ENCODE measurements around the gene HMGB3. TPM values are rescaled to one million over a fixed set of nuclear protein-coding genes. Genes with fewer than 3 reads are reported as not detected.

Gene HMGB3
- total and polyA plus RNA-seq, 2 donors (not counting 1 experiment from before 2014, with no cell fraction given) = 0.51 to 1.6 TPM

DNA sequence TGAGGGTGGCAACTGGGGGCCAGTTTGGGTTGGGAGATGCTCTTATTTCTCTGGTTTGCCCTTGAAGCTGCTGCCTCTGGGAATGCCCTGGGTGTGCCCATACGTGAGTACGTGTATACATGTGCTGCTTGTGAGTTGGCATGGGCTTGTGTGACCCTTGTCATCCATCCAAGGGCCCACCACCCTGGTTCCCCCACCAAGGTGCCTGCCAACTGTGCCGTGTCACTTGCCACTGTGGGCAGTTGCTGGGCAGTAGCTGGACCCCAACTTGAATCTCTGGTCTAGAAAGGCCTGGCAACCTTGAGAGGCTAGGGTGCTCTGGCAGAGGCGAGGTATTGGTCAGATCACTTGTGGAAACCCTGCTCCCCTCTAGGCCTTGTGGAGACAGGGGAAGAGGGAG lies 2.4 kb upstream of the HMGB3 start:
- TF ChIP-seq EZH2 (IDR thresholded peaks at IDR 0.05; ENCODE audit: borderline replicate concordance, insufficient read depth, low read depth, low read length, poor library complexity, severe bottlenecking) = no peak
- TF ChIP-seq, protein P1, sequence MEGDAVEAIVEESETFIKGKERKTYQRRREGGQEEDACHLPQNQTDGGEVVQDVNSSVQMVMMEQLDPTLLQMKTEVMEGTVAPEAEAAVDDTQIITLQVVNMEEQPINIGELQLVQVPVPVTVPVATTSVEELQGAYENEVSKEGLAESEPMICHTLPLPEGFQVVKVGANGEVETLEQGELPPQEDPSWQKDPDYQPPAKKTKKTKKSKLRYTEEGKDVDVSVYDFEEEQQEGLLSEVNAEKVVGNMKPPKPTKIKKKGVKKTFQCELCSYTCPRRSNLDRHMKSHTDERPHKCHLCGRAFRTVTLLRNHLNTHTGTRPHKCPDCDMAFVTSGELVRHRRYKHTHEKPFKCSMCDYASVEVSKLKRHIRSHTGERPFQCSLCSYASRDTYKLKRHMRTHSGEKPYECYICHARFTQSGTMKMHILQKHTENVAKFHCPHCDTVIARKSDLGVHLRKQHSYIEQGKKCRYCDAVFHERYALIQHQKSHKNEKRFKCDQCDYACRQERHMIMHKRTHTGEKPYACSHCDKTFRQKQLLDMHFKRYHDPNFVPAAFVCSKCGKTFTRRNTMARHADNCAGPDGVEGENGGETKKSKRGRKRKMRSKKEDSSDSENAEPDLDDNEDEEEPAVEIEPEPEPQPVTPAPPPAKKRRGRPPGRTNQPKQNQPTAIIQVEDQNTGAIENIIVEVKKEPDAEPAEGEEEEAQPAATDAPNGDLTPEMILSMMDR (IDR thresholded peaks at IDR 0.05) = no peak
- H3K36me3 ChIP-seq (replicated peaks in 1 of 2; ENCODE audit: control extremely low read depth in 1 of 2, control insufficient read depth in 1 of 2, extremely low read depth in 1 of 2, insufficient read depth in 2 of 2, low read length in 1 of 2) = no peaks in the 10 kb centered on the region
- H3K4me1 Mint-ChIP-seq = peaks cover 8% of the 10 kb centered on the region
- CTCF ChIA-PET = no interaction called here
- peaks cover 8 to 15% of the 10 kb centered on the region in 2 donors for H3K4me1 ChIP-seq (ENCODE audit: control insufficient read depth in 2 of 2, insufficient read depth in 2 of 2, low read length in 2 of 2)
- H3K9ac ChIP-seq (ENCODE audit: low read length) = no peak overlapping the region
- H3K27ac Mint-ChIP-seq = no peak overlapping the region
- no peak overlapping the region for H2AFZ ChIP-seq (ENCODE audit: insufficient read depth, low read depth, low read length, poor library complexity, severe bottlenecking)
- H3K4me3 Mint-ChIP-seq = no peak overlapping the region
- ATAC-seq (ENCODE audit: low read depth) (no peak), DNase-seq (no peak)
- H3K4me3 ChIP-seq (ENCODE audit: control extremely low read depth in 1 of 5, extremely low read depth in 1 of 5, insufficient read depth in 1 of 5, low read depth in 2 of 5, low read length in 4 of 5) = no peak overlapping the region
- H3K9me3 Mint-ChIP-seq (ENCODE audit: insufficient read depth) = no peaks in the 10 kb centered on the region
- no peak overlapping the region for H3K4me2 ChIP-seq (replicated peaks; ENCODE audit: low read depth, low read length, poor library complexity, severe bottlenecking)
- no peak overlapping the region for H3K27ac ChIP-seq (ENCODE audit: low read length in 2 of 2)
- WGBS (ENCODE audit: insufficient coverage) = 96% methylated on average over 4 of the region's 4 CpGs
- H4K20me1 ChIP-seq (ENCODE audit: control insufficient read depth, insufficient read depth, low read length, poor library complexity, severe bottlenecking) = no peaks in the 10 kb centered on the region
- intact Hi-C loops (cut with micrococcal nuclease) = loop anchor here (10.0 kb wide), 1 partner anchor 414 kb away; the partner anchor contains the start of gene VMA21
- POLR2A ChIA-PET = interaction anchor here (0.7 kb wide), 1 partner anchor 250 kb away, joined by 5 read pairs; no protein-coding TSS in a partner anchor
- H3K9me3 ChIP-seq (ENCODE audit: control extremely low read depth in 1 of 3, control insufficient read depth in 2 of 3, insufficient read depth in 1 of 3, low read length in 2 of 3) = no peaks in the 10 kb centered on the region
- H3K27me3 Mint-ChIP-seq = peaks cover 10% of the 10 kb centered on the region
- H3K27me3 ChIP-seq (replicated peaks in 1 of 4; ENCODE audit: control extremely low read depth in 1 of 4, control insufficient read depth in 3 of 4, insufficient read depth in 4 of 4, low read length in 3 of 4) = peaks cover 0 to 12% (median 3%) of the 10 kb centered on the region in 4 experiments
- no peaks in the 10 kb centered on the region for H3K79me2 ChIP-seq (ENCODE audit: control insufficient read depth, insufficient read depth, low read length)

DNA sequence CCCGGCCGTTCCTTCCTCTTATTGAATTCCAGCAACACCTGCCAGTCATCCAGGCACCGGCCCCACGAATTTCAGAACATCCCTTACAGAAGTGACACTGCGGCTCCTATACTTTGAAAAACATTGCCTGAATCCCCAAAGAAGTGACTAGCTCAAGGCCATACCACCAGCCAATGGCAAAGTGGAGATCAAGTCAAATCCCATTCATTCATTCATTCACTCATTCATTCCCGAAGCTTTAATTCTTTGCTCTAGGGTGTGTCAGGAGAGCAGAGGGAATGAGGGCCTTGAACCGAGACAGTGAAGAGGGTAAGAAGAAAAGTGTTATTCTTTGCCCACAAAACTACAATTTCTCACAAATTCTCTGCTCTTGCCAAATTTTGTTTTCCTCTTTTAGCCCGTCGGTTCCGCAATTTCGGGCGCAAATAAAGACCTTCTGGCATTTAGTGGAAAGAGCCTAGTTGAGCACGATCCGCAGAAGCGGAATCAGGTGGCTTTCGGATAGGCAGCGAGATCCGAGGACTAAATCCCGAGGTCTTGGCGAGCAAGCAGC lies 824 bp upstream of the HMGB3 start:
- Mint-ChIP-seq H3K4me3 (peak overlapping the region; percentile 80), H3K4me1 (peaks cover 8% of the 10 kb centered on the region), H3K27ac (no peak overlapping the region), H3K9me3 (ENCODE audit: insufficient read depth) (no peaks in the 10 kb centered on the region), H3K27me3 (peaks cover 13% of the 10 kb centered on the region)
- no peaks in the 10 kb centered on the region for H3K9me3 ChIP-seq (ENCODE audit: control extremely low read depth in 1 of 3, control insufficient read depth in 2 of 3, insufficient read depth in 1 of 3, low read length in 2 of 3)
- H3K9ac ChIP-seq (ENCODE audit: low read length) = peak overlapping the region; percentile 58
- H3K27me3 ChIP-seq (replicated peaks in 1 of 4; ENCODE audit: control extremely low read depth in 1 of 4, control insufficient read depth in 3 of 4, insufficient read depth in 4 of 4, low read length in 3 of 4) = peaks cover 0 to 15% (median 5%) of the 10 kb centered on the region in 4 experiments
- H4K20me1 ChIP-seq (ENCODE audit: control insufficient read depth, insufficient read depth, low read length, poor library complexity, severe bottlenecking) = no peaks in the 10 kb centered on the region
- H3K4me2 ChIP-seq (replicated peaks; ENCODE audit: low read depth, low read length, poor library complexity, severe bottlenecking) = peak overlapping the region; percentile 91
- intact Hi-C loops (cut with micrococcal nuclease) = loop anchor here (10.0 kb wide), 1 partner anchor 412 kb away; the partner anchor contains the start of gene VMA21
- 3% methylated on average over 13 of the region's 20 CpGs for WGBS (ENCODE audit: insufficient coverage)
- TF ChIP-seq, protein P1 (IDR thresholded peaks at IDR 0.05) = no peak
- TF ChIP-seq EZH2 (IDR thresholded peaks at IDR 0.05; ENCODE audit: borderline replicate concordance, insufficient read depth, low read depth, low read length, poor library complexity, severe bottlenecking) = no peak
- H3K79me2 ChIP-seq (ENCODE audit: control insufficient read depth, insufficient read depth, low read length) = no peaks in the 10 kb centered on the region
- H2AFZ ChIP-seq (ENCODE audit: insufficient read depth, low read depth, low read length, poor library complexity, severe bottlenecking) = peak overlapping the region; percentile 71
- ChIA-PET POLR2A (no interaction called here), CTCF (no interaction called here)
- peaks cover 8 to 15% of the 10 kb centered on the region in 2 donors for H3K4me1 ChIP-seq (ENCODE audit: control insufficient read depth in 2 of 2, insufficient read depth in 2 of 2, low read length in 2 of 2)
- no peak overlapping the region for H3K27ac ChIP-seq (ENCODE audit: low read length in 2 of 2)
- ATAC-seq (ENCODE audit: low read depth) (no peak), DNase-seq (no peak)
- H3K36me3 ChIP-seq (replicated peaks in 1 of 2; ENCODE audit: control extremely low read depth in 1 of 2, control insufficient read depth in 1 of 2, extremely low read depth in 1 of 2, insufficient read depth in 2 of 2, low read length in 1 of 2) = no peaks in the 10 kb centered on the region
- H3K4me3 ChIP-seq (ENCODE audit: control extremely low read depth in 1 of 5, extremely low read depth in 1 of 5, insufficient read depth in 1 of 5, low read depth in 2 of 5, low read length in 4 of 5) = peak overlapping the region in 4 of 5 experiments; percentile 41 to 63 (median 50)
